Spleen (tissue), 7 donors: Measurements from ENCODE around the gene ADARB2.

Experiments used
- CTCF ChIP-seq, 11 experiments: fragments of 200-600 bp in 7 of 11; fragments of 450-650 bp in 4 of 11; sonication (generic) in 4 of 11; IDR thresholded peaks in 8 of 11; conservative IDR thresholded peaks in 3 of 11; 1 replicate in 7 of 11; 2 replicates in 4 of 11; pipeline versions ENCODE4 v1.4.0 to v1.8.0; 2016 to 2021; ENCODE audit warnings: antibody characterized with exemption in 11 of 11, inconsistent platforms in 4 of 11, mild to moderate bottlenecking in 1 of 11
- POLR2A ChIP-seq, 3 donors: fragments of 450-650 bp; IDR thresholded peaks; one replicate each; pipeline ENCODE4 v1.5.1; 2017; ENCODE audit warnings: antibody characterized with exemption in 3 of 3, mild to moderate bottlenecking in 1 of 3
- POLR2AphosphoS5 ChIP-seq, 3 donors: sonication (generic); formaldehyde crosslinking; IDR thresholded peaks; one replicate each; pipeline ENCODE4 v1.5.1; 2017; ENCODE audit warnings: antibody characterized with exemption in 3 of 3
- donor health status: DM: no; HTN: no; CAD: no; lungs with moderate emphysema.
- donor health status: DM: no; HTN: no; CAD: no.
- donor health status: DM: no; HTN: no; CAD: no.

GRCh38 chr10:1774796-1775195 lies 37.5 kb upstream of the ADARB2 start:
- TF ChIP-seq CTCF (IDR thresholded peaks at IDR 0.05 in 8 of 11, conservative IDR thresholded peaks at IDR 0.05 in 3 of 11) (no peak), POLR2A (IDR thresholded peaks at IDR 0.05) (no peak), POLR2AphosphoS5 (IDR thresholded peaks at IDR 0.05) (no peak)
